Activated T-helper 17 cell treated with anti-CD3 and anti-CD28 coated beads, Interleukin-2, amount 50 U/mL, for 72 hours (primary cell): Measurements from ENCODE around the gene FLOT2. TPM values are rescaled to one million over a fixed set of nuclear protein-coding genes. Genes with fewer than 3 reads are reported as not detected.
A peak's percentile ranks its signal among the peaks of the same experiment; 100 is the strongest.
"Not testable (repeated sequence)": the region's sequence is repeated elsewhere in the genome, so short reads cannot be mapped to it uniquely, and the experiment has no call there.

Source experiments
- ATAC-seq: fragments of 150-1000 bp; cut with Tn5 transposase; replicated peaks from 2 replicates; pipeline ENCODE4 v1.10.0; 2021; ENCODE audit warnings: mild to moderate bottlenecking, moderate library complexity
- H3K27ac Mint-ChIP-seq: one replicate; pipeline ENCODE4 v1.8.0; 2022; ENCODE audit warnings: mixed read lengths
- H3K27me3 Mint-ChIP-seq: one replicate; pipeline ENCODE4 v1.8.0; 2022; ENCODE audit warnings: mixed read lengths
- H3K36me3 Mint-ChIP-seq: one replicate; pipeline ENCODE4 v1.8.0; 2022; ENCODE audit warnings: low read depth, mild to moderate bottlenecking, mixed read lengths
- H3K4me1 Mint-ChIP-seq: one replicate; pipeline ENCODE4 v1.8.0; 2022; ENCODE audit warnings: mixed read lengths
- H3K4me3 Mint-ChIP-seq: one replicate; pipeline ENCODE4 v1.8.0; 2022; ENCODE audit warnings: mild to moderate bottlenecking, mixed read lengths
- H3K9me3 Mint-ChIP-seq: one replicate; pipeline ENCODE4 v1.8.0; 2022; ENCODE audit warnings: mixed read lengths
- total RNA-seq, 2 donors: library from RNA; stranded (reverse); gene quantifications; one replicate each; pipeline ENCODE4 v1.2.3, GENCODE V29; 2022

FLOT2 gene
- total RNA-seq, 2 donors from 2014 or later, result 85.8 to 113 TPM

GRCh38 chr17:28879886-28880571 is 17.5 kb downstream of the FLOT2 start:
- no peak overlapping the region for H3K4me3 Mint-ChIP-seq
- H3K27ac Mint-ChIP-seq, result no peak overlapping the region
- no peaks in the 10 kb centered on the region for H3K9me3 Mint-ChIP-seq
- no peaks in the 10 kb centered on the region for H3K27me3 Mint-ChIP-seq
- peaks cover 66% of the 10 kb centered on the region for H3K36me3 Mint-ChIP-seq
- no peak for ATAC-seq
- H3K4me1 Mint-ChIP-seq, result peaks cover 23% of the 10 kb centered on the region

- H3K27ac Mint-ChIP-seq, result peak overlapping the region; percentile 40
- ATAC-seq, result no peak
- H3K36me3 Mint-ChIP-seq, result peaks cover 55% of the 10 kb centered on the region
- H3K4me3 Mint-ChIP-seq, result no peak overlapping the region
- H3K4me1 Mint-ChIP-seq, result peaks cover 23% of the 10 kb centered on the region
- no peaks in the 10 kb centered on the region for H3K9me3 Mint-ChIP-seq
- H3K27me3 Mint-ChIP-seq, result no peaks in the 10 kb centered on the region
These were observed 18.6 kb downstream of the FLOT2 start for GRCh38 chr17:28878981-28879380.

DNA sequence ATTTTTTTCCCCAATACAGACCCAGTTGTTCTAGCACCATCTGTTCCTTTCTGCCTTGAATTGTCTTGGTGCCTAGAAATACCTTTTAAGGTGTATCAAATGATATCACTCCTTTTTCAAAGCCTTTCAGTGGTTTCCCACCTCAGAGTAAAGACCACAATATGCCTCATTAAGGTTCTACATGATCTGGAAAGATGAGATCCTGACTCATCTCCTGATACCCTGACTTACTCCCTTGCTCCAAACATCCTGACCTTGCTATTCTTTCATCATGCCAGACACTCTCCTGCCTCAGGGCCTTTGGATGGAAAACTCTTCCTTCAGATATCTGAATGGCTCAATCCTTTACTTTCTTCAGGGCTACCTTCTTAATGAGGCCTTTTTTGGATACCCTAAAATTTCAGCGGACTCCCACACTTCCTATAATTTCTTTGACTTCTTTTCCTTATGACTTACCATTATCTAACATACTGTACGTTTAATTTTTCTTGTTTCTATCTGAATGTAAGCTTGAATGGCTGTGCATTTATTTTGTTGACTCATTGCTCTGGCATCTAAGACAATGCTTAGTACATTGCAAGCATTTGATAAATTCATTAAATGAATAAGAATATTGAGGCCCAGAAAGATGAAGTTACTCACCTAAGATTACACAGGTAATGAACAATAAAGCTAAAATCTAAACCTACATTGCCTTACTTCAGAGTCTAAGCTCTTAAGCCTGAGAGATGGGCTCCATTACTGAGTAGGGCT is 19.2 kb downstream of the FLOT2 start:
- Mint-ChIP-seq H3K4me1 (peaks cover 23% of the 10 kb centered on the region), H3K4me3 (no peak overlapping the region), H3K36me3 (peaks cover 55% of the 10 kb centered on the region), H3K9me3 (no peaks in the 10 kb centered on the region), H3K27me3 (no peaks in the 10 kb centered on the region), H3K27ac (peak overlapping the region; percentile 40)
- ATAC-seq, result peak; percentile 68

DNA sequence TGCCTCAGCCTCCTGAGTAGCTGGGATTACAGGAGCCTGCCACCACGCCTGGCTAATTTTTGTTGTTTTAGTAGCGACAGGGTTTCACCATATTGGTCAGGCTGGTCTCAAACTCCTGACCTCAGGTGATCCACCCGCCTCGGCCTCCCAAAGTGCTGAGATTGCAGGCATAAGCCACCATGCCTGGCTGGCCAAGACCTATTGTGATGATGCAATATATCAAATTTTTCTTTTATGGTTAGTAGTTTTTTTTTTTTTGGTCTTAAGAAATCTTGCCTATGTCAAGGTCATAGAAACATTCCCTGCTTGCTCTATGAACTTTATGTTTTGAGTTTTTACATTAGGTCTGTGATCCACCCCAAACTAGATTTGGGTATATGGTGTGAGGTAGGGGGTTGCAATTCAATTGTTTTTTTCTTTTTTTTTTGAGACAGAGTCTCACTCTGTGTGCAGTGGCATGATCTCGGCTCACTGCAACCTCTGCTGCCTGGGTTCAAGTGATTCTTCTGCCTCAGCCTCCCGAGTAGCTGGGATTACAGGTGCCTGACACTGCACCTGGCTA is 20.3 kb downstream of the FLOT2 start:
- H3K9me3 Mint-ChIP-seq, H3K27me3 Mint-ChIP-seq, H3K27ac Mint-ChIP-seq, ATAC-seq, H3K4me3 Mint-ChIP-seq: not testable (repeated sequence)
- Mint-ChIP-seq H3K4me1 (peaks cover 27% of the 10 kb centered on the region), H3K36me3 (peaks cover 44% of the 10 kb centered on the region)

DNA sequence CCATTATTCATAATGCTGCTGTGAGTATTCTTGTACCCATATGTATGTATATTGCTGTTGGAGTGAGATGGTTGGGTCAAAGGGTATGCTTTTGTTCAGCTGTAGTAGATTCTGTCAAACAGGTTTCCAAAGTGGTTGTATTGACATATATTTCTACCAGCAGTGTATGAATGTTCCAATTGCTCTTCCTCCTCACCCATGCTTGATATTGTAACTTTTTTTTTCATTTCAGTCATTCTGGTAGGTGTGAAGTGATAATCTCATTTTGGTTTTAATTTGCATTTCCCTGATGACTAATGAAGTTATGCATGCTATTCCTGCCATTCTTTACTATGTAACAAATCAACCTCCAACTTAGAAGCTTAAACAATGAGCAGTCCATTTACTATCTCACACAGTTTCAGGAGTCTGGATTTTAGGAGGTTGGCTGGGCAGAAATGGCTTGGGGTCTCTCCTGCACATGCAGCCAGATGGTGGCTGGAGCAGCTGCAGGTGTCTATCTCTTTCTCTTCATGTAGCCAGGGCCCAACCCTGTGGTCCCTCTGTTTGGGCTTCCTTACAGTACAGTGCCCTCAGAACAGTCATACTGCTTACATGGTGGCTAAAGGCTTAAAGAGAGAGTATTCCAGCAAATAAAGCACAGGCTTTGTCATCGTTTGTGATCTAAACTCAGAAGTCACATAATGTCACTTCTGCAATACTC is 21.5 kb downstream of the FLOT2 start:
- H3K27me3 Mint-ChIP-seq, result no peaks in the 10 kb centered on the region
- H3K4me3 Mint-ChIP-seq, result peak overlapping the region; percentile 40
- H3K4me1 Mint-ChIP-seq, result peaks cover 30% of the 10 kb centered on the region
- H3K36me3 Mint-ChIP-seq, result peaks cover 32% of the 10 kb centered on the region
- peak overlapping the region; percentile 58 for H3K27ac Mint-ChIP-seq
- ATAC-seq, result peak; percentile 76
- H3K9me3 Mint-ChIP-seq, result no peaks in the 10 kb centered on the region

- no peak overlapping the region for H3K27ac Mint-ChIP-seq
- H3K4me1 Mint-ChIP-seq, result peaks cover 32% of the 10 kb centered on the region
- H3K36me3 Mint-ChIP-seq, result peaks cover 19% of the 10 kb centered on the region
- no peaks in the 10 kb centered on the region for H3K9me3 Mint-ChIP-seq
- no peak for ATAC-seq
- H3K27me3 Mint-ChIP-seq, result no peaks in the 10 kb centered on the region
- H3K4me3 Mint-ChIP-seq, result no peak overlapping the region
These were observed 22.8 kb downstream of the FLOT2 start for GRCh38 chr17:28874750-28875149.

GRCh38 chr17:28873839-28874238 is 23.7 kb downstream of the FLOT2 start:
- Mint-ChIP-seq H3K36me3 (peaks cover 10% of the 10 kb centered on the region), H3K27ac (no peak overlapping the region), H3K4me3 (no peak overlapping the region), H3K9me3 (no peaks in the 10 kb centered on the region), H3K27me3 (no peaks in the 10 kb centered on the region), H3K4me1 (peaks cover 32% of the 10 kb centered on the region)
- no peak for ATAC-seq

DNA sequence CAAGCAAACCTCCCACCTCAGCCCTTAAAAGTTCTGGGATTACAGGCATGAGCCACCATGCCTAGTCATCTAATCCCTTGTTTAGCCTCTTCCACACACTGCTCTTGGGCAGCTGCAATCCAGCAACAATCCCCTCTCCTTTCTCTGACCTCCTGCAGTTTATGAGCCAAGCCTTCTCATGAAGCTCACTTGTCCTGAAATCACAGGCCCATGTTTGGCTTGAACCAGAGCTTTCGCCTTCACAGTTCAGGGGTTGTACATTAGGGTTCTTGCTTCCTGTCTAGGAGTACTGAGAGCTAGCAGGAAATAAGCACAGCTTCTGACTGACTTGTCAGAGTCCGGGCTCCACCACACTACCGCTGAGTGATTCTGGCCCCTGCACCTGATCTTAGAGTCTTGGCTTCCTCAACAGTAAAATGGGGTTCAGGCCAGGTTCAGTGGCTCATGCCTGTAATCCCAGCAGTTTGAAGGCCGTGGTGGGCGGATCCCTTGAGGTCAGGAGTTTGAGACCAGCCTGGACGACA is 26.4 kb downstream of the FLOT2 start:
- Mint-ChIP-seq H3K4me3 (peak overlapping the region; percentile 26), H3K4me1 (peaks cover 17% of the 10 kb centered on the region), H3K27ac (peak overlapping the region; percentile 86), H3K9me3 (no peaks in the 10 kb centered on the region), H3K36me3 (no peaks in the 10 kb centered on the region), H3K27me3 (no peaks in the 10 kb centered on the region)
- peak; percentile 85 for ATAC-seq

DNA sequence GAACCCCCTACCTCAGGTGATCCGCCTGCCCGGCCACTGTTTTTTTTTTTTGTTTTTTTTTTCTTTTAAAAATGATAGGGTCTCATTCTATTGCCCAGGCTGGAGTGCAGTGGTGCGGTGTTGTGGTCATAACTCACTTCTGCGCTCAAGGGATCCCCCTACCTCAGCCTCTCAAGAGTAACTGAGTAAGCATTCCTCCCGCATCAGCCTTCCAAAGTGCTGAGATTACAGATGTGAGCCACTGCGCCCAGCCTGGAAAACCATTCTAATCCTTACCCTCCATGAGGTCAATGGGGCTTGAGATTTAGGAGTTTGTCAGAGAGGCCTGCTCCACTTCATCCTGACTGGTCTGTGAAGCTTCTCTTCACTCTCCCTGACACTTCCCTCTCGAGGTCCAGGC is 30.3 kb downstream of the FLOT2 start:
- peaks cover under 1% of the 10 kb centered on the region for H3K36me3 Mint-ChIP-seq
- H3K27ac Mint-ChIP-seq, result no peak overlapping the region
- no peaks in the 10 kb centered on the region for H3K9me3 Mint-ChIP-seq
- ATAC-seq, result no peak
- peaks cover 5% of the 10 kb centered on the region for H3K4me1 Mint-ChIP-seq
- H3K27me3 Mint-ChIP-seq, result no peaks in the 10 kb centered on the region
- H3K4me3 Mint-ChIP-seq, result no peak overlapping the region

DNA sequence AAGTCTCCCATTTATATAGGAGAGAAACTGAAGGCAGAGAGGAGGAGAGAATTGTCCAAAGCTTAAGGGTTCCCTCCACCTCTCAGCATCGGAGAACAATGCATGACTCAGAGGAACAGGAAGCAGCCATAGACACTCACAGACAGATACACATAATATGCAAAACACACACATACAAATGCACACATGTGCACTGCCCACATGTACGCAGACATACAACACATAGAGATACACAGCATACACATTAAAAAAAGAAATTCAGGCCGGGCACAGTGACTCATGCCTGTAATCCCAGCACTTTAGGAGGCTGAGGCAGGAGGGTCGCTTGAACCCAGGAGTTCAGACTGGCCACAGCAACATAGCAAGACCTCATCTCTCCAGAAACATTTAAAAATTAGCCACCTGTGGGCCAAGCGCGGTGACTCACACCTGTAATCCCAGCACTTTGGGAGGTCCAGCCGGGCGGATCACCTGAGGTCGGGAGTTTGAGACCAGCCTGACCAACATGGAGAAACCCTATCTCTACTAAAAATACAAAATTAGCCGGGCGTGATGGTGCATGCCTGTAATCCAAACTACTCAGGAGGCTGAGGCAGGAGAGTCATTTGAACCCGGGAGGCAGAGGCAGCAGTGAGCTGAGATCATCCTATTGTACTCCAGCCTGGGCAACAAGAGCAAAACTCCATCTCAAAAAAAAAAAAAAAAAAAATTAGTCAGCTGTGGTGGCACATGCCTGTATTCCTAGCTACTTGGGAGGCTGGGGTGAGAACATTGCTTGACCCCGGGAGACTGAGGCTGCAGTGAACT is 31.4 kb downstream of the FLOT2 start:
- Mint-ChIP-seq H3K27me3 (no peaks in the 10 kb centered on the region), H3K4me3 (no peak overlapping the region), H3K27ac (no peak overlapping the region), H3K4me1 (peaks cover 4% of the 10 kb centered on the region), H3K9me3 (no peaks in the 10 kb centered on the region), H3K36me3 (peaks cover 12% of the 10 kb centered on the region)
- peak; percentile 38 for ATAC-seq

GRCh38 chr17:28864991-28865849 is 32.3 kb downstream of the FLOT2 start:
- Mint-ChIP-seq H3K9me3 (no peaks in the 10 kb centered on the region), H3K27me3 (no peaks in the 10 kb centered on the region), H3K4me3 (no peak overlapping the region), H3K27ac (no peak overlapping the region), H3K36me3 (peaks cover 21% of the 10 kb centered on the region), H3K4me1 (no peaks in the 10 kb centered on the region)
- ATAC-seq, result no peak

- no peaks in the 10 kb centered on the region for H3K27me3 Mint-ChIP-seq
- H3K4me1 Mint-ChIP-seq, result no peaks in the 10 kb centered on the region
- H3K27ac Mint-ChIP-seq, result no peak overlapping the region
- no peak for ATAC-seq
- no peaks in the 10 kb centered on the region for H3K9me3 Mint-ChIP-seq
- H3K36me3 Mint-ChIP-seq, result peaks cover 34% of the 10 kb centered on the region
- no peak overlapping the region for H3K4me3 Mint-ChIP-seq
These were observed 33.6 kb downstream of the FLOT2 start for GRCh38 chr17:28863953-28864352.

DNA sequence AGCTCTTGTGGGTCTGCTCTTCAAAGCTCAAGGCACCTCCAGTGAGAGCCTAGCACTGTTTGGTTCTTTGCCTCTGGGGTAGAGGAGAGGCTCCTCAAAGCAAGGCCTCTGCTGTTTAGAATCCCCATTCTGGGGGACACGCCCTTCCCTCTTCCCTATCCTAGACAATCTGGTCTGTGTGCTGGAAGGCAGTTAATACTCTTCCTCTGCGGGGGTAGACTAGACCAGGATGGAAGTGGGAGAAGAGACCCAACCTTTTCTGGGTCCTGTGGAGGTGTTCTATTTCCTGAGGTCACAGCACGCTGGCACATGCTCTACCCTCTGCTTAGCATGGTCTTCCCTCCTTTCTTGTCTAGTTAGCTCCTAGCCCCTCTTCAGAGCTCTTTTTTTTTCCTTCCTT is 35.0 kb downstream of the FLOT2 start:
- Mint-ChIP-seq H3K4me3 (no peak overlapping the region), H3K27me3 (no peaks in the 10 kb centered on the region), H3K9me3 (no peaks in the 10 kb centered on the region), H3K36me3 (peaks cover 48% of the 10 kb centered on the region), H3K4me1 (peaks cover 7% of the 10 kb centered on the region), H3K27ac (peak overlapping the region; percentile 47)
- no peak for ATAC-seq
